Naive thymus-derived CD4-positive, alpha-beta T cell (primary cell): Measurements from ENCODE around the gene TBX15. TPM values are rescaled to one million over a fixed set of nuclear protein-coding genes. Genes with fewer than 3 reads are reported as not detected.

Experiments used
- ATAC-seq: fragments of 150-1000 bp; cut with Tn5 transposase; 2 replicates; pipeline ENCODE4 v1.10.0; 2021; ENCODE audit warnings: mild to moderate bottlenecking, moderate library complexity
- CTCF ChIA-PET: fragments of 350-600 bp; sonication (Branson Sonifier 250); formaldehyde crosslinking; loops from one replicate; lab custom pipeline; 2021; ENCODE audit warnings: antibody characterized with exemption; lab: Charles Lee
- POLR2A ChIA-PET: fragments of 350-600 bp; sonication (Branson Sonifier 250); formaldehyde crosslinking; loops from one replicate; lab custom pipeline; 2021; ENCODE audit warnings: antibody characterized with exemption, inconsistent platforms; lab: Charles Lee
- DNase-seq, 9 donors: peaks; one replicate each; pipeline versions ENCODE4 v3.0.0 to v3.0.0-alpha.2; 2020 to 2022; ENCODE audit warnings: mixed read lengths in 1 of 9
- H3K27ac ChIP-seq: one replicate; pipeline ENCODE4 v1.7.0; 2013; ENCODE audit warnings: mild to moderate bottlenecking, low read depth, low read length, moderate library complexity
- H3K27me3 ChIP-seq, 2 donors: one replicate each; pipeline ENCODE4 v1.7.0; 2013; ENCODE audit warnings: low read length in 2 of 2, mild to moderate bottlenecking in 2 of 2, moderate library complexity in 2 of 2; ENCODE audit not compliant: control insufficient read depth in 2 of 2, insufficient read depth in 2 of 2
- H3K36me3 ChIP-seq, 3 experiments: 1 replicate in 2 of 3; 2 replicates in 1 of 3; pipeline ENCODE4 v1.7.0; 2013; ENCODE audit warnings: low read length in 3 of 3, mild to moderate bottlenecking in 3 of 3, moderate library complexity in 1 of 3; ENCODE audit not compliant: insufficient read depth in 3 of 3, control insufficient read depth in 2 of 3
- H3K4me1 ChIP-seq, 2 donors: one replicate each; pipeline ENCODE4 v1.7.0; 2013; ENCODE audit warnings: low read length in 2 of 2, mild to moderate bottlenecking in 2 of 2, moderate library complexity in 1 of 2; ENCODE audit not compliant: control insufficient read depth in 2 of 2, insufficient read depth in 2 of 2
- H3K4me3 ChIP-seq: 2 replicates; pipeline ENCODE4 v1.7.0; 2013; ENCODE audit warnings: mild to moderate bottlenecking, low read length
- H3K9me3 ChIP-seq, 3 experiments: 1 replicate in 2 of 3; 2 replicates in 1 of 3; pipeline ENCODE4 v1.7.0; 2013; ENCODE audit warnings: low read length in 3 of 3; ENCODE audit not compliant: control insufficient read depth in 2 of 3
- H3K27ac Mint-ChIP-seq, 9 donors: one replicate each; pipeline ENCODE4 v1.8.0; 2020 to 2022; ENCODE audit warnings: mixed read lengths in 9 of 9, mild to moderate bottlenecking in 8 of 9, moderate library complexity in 5 of 9, inconsistent platforms in 2 of 9
- H3K27me3 Mint-ChIP-seq, 5 donors: one replicate each; pipeline ENCODE4 v1.8.0; 2021 to 2022; ENCODE audit warnings: mixed read lengths in 5 of 5, mild to moderate bottlenecking in 1 of 5
- H3K36me3 Mint-ChIP-seq, 5 donors: one replicate each; pipeline ENCODE4 v1.8.0; 2020 to 2022; ENCODE audit warnings: mixed read lengths in 5 of 5, mild to moderate bottlenecking in 3 of 5, inconsistent platforms in 1 of 5
- H3K4me1 Mint-ChIP-seq, 7 donors: one replicate each; pipeline ENCODE4 v1.8.0; 2020 to 2022; ENCODE audit warnings: mixed read lengths in 7 of 7, mild to moderate bottlenecking in 3 of 7, inconsistent platforms in 1 of 7
- H3K4me3 Mint-ChIP-seq, 10 donors: one replicate each; pipeline ENCODE4 v1.8.0; 2020 to 2022; ENCODE audit warnings: mild to moderate bottlenecking in 10 of 10, mixed read lengths in 10 of 10, moderate library complexity in 6 of 10, inconsistent platforms in 2 of 10
- H3K9me3 Mint-ChIP-seq, 11 donors: one replicate each; pipeline ENCODE4 v1.8.0; 2020 to 2022; ENCODE audit warnings: mixed read lengths in 11 of 11, mild to moderate bottlenecking in 4 of 11, inconsistent platforms in 1 of 11, moderate library complexity in 1 of 11
- intact Hi-C, 2 donors: fragments of 100-400 bp; cut with micrococcal nuclease; formaldehyde crosslinking; loops; one replicate each; pipeline ENCODE4 v1.15.1; 2023
- polyA plus RNA-seq, 2 donors: library from polyadenylated mRNA; unstranded; fragments of 300-500 nt; fragmentation: Illumina TruSeq; gene quantifications; one replicate each; pipeline ENCODE4 v1.2.3, GENCODE V29; 2021
- total RNA-seq, 6 experiments: library from RNA in 5 of 6; stranded (reverse) in 5 of 6; gene quantifications; 1 replicate in 5 of 6; 2 replicates in 1 of 6; pipeline ENCODE4 v1.2.3 and lab custom pipeline; 2021 to 2026

Gene TBX15
- not detected for total RNA-seq
- polyA plus RNA-seq = not detected
- not detected for total RNA-seq (lab: John Stamatoyannopoulos, UW)

- Mint-ChIP-seq H3K4me1 (peaks cover 11 to 46% (median 34%) of the 10 kb centered on the region in 7 donors), H3K36me3 (peaks cover 0 to 17% (median 4%) of the 10 kb centered on the region in 5 donors), H3K27ac (peak within 1 kb of the TSS in 1 of 9 donors; percentile 77), H3K4me3 (peak within 1 kb of the TSS in 9 of 10 donors; percentile 38 to 82 (median 56)), H3K27me3 (peaks cover 80 to 94% (median 92%) of the 10 kb centered on the region in 5 donors), H3K9me3 (peaks cover 0 to 56% (median 11%) of the 10 kb centered on the region in 11 donors)
- Histone ChIP-seq H3K4me1 (no peaks in the 10 kb centered on the region), H3K36me3 (no peaks in the 10 kb centered on the region), H3K4me3 (no peak within 1 kb of the TSS), H3K9me3 (no peaks in the 10 kb centered on the region), H3K27me3 (peaks cover 10 to 17% of the 10 kb centered on the region in 2 donors), H3K27ac (no peak within 1 kb of the TSS)
- no peak for DNase-seq
- ChIA-PET POLR2A (no interaction called here), CTCF (no interaction called here)
- ATAC-seq = no peak
- intact Hi-C loops = no loop called here
These were observed at the start of gene TBX15 for GRCh38 chr1:118988186-118989005. TSS of gene TBX15 (minus strand) at chr1:118988343. CDS start at chr1:118987795, 548 bp downstream.

- ChIA-PET POLR2A (interaction anchor here (0.6 kb wide), 1 partner anchor 14 kb away, joined by 3 read pairs; no protein-coding TSS in a partner anchor), CTCF (no interaction called here)
- no peak overlapping the region for H3K27ac Mint-ChIP-seq
These were observed 46.2 kb upstream of the TBX15 start for GRCh38 chr1:119034359-119034758.

GRCh38 chr1:119032986-119033385, 44.8 kb upstream of the TBX15 start:
- intact Hi-C loops = no loop called here
- Histone ChIP-seq H3K27me3 (no peaks in the 10 kb centered on the region), H3K4me1 (no peaks in the 10 kb centered on the region), H3K36me3 (peaks cover 0 to 27% (median 0%) of the 10 kb centered on the region in 3 experiments), H3K9me3 (no peaks in the 10 kb centered on the region), H3K4me3 (no peak overlapping the region), H3K27ac (no peak overlapping the region)
- H3K36me3 Mint-ChIP-seq = peaks cover 10 to 86% (median 80%) of the 10 kb centered on the region in 5 donors
- no peak for DNase-seq
- no peak overlapping the region for H3K4me3 Mint-ChIP-seq
- H3K27me3 Mint-ChIP-seq = no peaks in the 10 kb centered on the region
- CTCF ChIA-PET = no interaction called here
- POLR2A ChIA-PET = no interaction called here
- H3K9me3 Mint-ChIP-seq = peaks cover 0 to 7% (median 3%) of the 10 kb centered on the region in 11 donors
- no peak overlapping the region for H3K27ac Mint-ChIP-seq
- H3K4me1 Mint-ChIP-seq = no peaks in the 10 kb centered on the region
- no peak for ATAC-seq

More at GRCh38 chr1:119034359-119034758, 46.2 kb upstream of the TBX15 start:
- Histone ChIP-seq H3K4me1 (no peaks in the 10 kb centered on the region), H3K4me3 (no peak overlapping the region), H3K9me3 (no peaks in the 10 kb centered on the region), H3K27me3 (no peaks in the 10 kb centered on the region), H3K27ac (no peak overlapping the region), H3K36me3 (peaks cover 0 to 27% (median 0%) of the 10 kb centered on the region in 3 experiments)
- H3K4me1 Mint-ChIP-seq = no peaks in the 10 kb centered on the region
- ATAC-seq = no peak
- H3K27me3 Mint-ChIP-seq = no peaks in the 10 kb centered on the region
- intact Hi-C loops = no loop called here
- no peak for DNase-seq
- peaks cover 10 to 94% (median 82%) of the 10 kb centered on the region in 5 donors for H3K36me3 Mint-ChIP-seq
- peaks cover 0 to 7% (median 0%) of the 10 kb centered on the region in 11 donors for H3K9me3 Mint-ChIP-seq
- no peak overlapping the region for H3K4me3 Mint-ChIP-seq

DNA sequence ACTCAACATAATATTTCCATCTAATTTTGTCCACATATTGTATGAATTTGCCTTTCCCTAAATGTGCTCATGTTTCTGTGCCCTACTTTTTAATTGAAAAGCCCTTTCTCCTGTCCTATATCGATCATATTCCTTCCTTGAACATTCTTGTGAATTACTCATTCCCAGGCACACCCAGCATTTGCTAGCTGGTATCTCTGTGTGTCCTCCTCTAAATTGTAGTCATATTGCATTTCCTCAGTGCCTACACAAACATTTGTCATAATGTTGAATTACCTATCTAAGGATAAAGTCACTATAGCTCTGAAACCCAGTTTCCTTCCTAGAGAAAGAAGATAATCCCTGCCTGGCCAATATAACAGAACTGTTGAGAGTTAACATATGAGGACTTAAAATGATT, 39.6 kb upstream of the TBX15 start:
- Mint-ChIP-seq H3K9me3 (peaks cover 2 to 18% (median 12%) of the 10 kb centered on the region in 11 donors), H3K27me3 (no peaks in the 10 kb centered on the region), H3K4me1 (no peaks in the 10 kb centered on the region), H3K4me3 (no peak overlapping the region), H3K36me3 (peaks cover 7 to 52% (median 46%) of the 10 kb centered on the region in 5 donors), H3K27ac (no peak overlapping the region)
- no peak for ATAC-seq
- H3K4me1 ChIP-seq = no peaks in the 10 kb centered on the region
- H3K27ac ChIP-seq = no peak overlapping the region
- H3K9me3 ChIP-seq = no peaks in the 10 kb centered on the region
- ChIA-PET CTCF (no interaction called here), POLR2A (no interaction called here)
- peaks cover 0 to 21% (median 0%) of the 10 kb centered on the region in 3 experiments for H3K36me3 ChIP-seq
- no peak overlapping the region for H3K4me3 ChIP-seq
- intact Hi-C loops = no loop called here
- DNase-seq = no peak
- no peaks in the 10 kb centered on the region for H3K27me3 ChIP-seq

DNA sequence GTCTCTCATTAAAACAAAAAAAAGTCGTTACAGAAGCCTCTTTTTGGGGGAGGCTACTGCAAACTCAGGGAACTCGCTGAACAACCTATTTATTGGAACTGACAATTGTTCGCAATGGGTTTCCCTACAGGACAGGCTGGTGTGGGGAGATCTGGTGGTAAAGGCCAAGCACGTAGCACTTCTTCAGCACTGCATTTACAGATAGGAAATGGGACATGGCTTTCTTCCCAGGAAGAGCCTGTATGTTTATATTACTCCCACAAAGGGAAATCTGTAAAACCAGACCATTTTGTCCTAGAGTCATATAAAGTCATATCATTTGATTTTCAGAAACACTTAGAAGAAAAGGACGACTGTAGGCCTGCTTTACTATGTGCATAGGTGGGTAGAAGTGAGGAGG, 38.8 kb upstream of the TBX15 start:
- intact Hi-C loops = no loop called here
- ATAC-seq (no peak), DNase-seq (no peak)
- ChIA-PET POLR2A (no interaction called here), CTCF (no interaction called here)
- Histone ChIP-seq H3K4me3 (no peak overlapping the region), H3K27ac (no peak overlapping the region), H3K27me3 (no peaks in the 10 kb centered on the region), H3K4me1 (no peaks in the 10 kb centered on the region), H3K9me3 (no peaks in the 10 kb centered on the region), H3K36me3 (peaks cover 0 to 13% (median 0%) of the 10 kb centered on the region in 3 experiments)
- no peak overlapping the region for H3K27ac Mint-ChIP-seq
- peaks cover 7 to 46% (median 40%) of the 10 kb centered on the region in 5 donors for H3K36me3 Mint-ChIP-seq
- H3K4me1 Mint-ChIP-seq = no peaks in the 10 kb centered on the region
- peaks cover 2 to 20% (median 12%) of the 10 kb centered on the region in 11 donors for H3K9me3 Mint-ChIP-seq
- no peaks in the 10 kb centered on the region for H3K27me3 Mint-ChIP-seq
- no peak overlapping the region for H3K4me3 Mint-ChIP-seq

- Mint-ChIP-seq H3K4me3 (no peak overlapping the region), H3K36me3 (peaks cover 0 to 65% (median 51%) of the 10 kb centered on the region in 5 donors), H3K27ac (no peak overlapping the region), H3K4me1 (peaks cover 0 to 1% (median 0%) of the 10 kb centered on the region in 7 donors), H3K27me3 (peaks cover 15 to 58% (median 39%) of the 10 kb centered on the region in 5 donors), H3K9me3 (peaks cover 5 to 55% (median 35%) of the 10 kb centered on the region in 11 donors)
- ATAC-seq (no peak), DNase-seq (no peak)
- Histone ChIP-seq H3K27me3 (peaks cover 0 to under 1% of the 10 kb centered on the region in 2 donors), H3K4me3 (no peak overlapping the region), H3K4me1 (no peaks in the 10 kb centered on the region), H3K9me3 (no peaks in the 10 kb centered on the region), H3K36me3 (no peaks in the 10 kb centered on the region), H3K27ac (no peak overlapping the region)
- CTCF ChIA-PET = no interaction called here
- intact Hi-C loops = no loop called here
- POLR2A ChIA-PET = no interaction called here
These were observed 27.4 kb upstream of the TBX15 start for GRCh38 chr1:119015547-119015946.
